ENCODE results near the gene PDE9A.

DNA sequence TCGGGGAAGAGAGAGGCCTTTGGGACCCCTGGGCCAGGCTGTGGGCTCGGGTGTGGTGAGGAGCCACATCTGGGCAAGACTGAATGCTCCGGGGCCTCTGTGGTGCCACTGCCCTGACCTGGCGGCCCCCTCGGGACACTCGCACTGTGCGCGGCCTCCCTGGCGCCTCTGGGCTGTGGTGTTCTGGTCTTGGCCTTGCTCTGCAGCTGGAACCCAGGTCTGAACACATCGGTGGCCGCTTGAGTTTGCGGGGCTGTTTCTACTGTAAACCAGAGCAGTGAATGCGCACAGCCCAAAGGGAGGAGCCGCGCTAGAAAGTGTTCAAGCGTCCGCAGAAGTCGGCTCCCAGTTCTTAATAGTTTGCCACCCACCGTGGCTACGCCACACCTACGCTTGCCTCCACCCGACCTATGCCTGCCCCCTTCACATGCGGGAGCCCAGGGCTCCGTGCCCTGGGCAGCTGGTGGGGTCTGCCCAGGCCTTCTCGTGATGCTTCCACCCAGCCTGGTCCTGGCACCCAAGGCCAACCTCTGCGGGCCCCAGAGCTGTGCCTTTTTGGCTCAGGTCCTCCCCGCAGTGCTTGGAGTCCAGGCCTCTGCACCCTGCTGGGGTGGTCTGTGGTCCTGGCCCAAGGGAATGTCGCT, 4.4 kb downstream of the PDE9A start:
- TF ChIP-seq ZBTB7A (IDR thresholded peaks at IDR 0.05; ENCODE audit: low read depth) (no peak), TAF1 (IDR thresholded peaks at IDR 0.05; ENCODE audit: low read depth) (no peak)

All from Ishikawa (cell line).